ENCODE measurements around the gene FAM111A. TPM values are rescaled to one million over a fixed set of nuclear protein-coding genes. Genes with fewer than 3 reads are reported as not detected.

The FAM111A gene
- total RNA-seq, 1 donor from 2014 or later: 40.8 TPM

- Mint-ChIP-seq H3K9me3 (no peaks in the 10 kb centered on the region), H3K4me1 (peaks cover 28% of the 10 kb centered on the region), H3K27me3 (ENCODE audit: low read depth) (no peaks in the 10 kb centered on the region), H3K4me3 (no peak overlapping the region), H3K27ac (peak overlapping the region; percentile 22), H3K36me3 (peaks cover 16% of the 10 kb centered on the region)
- no peak for TF ChIP-seq CTCF (IDR thresholded peaks at IDR 0.05; ENCODE audit: unreplicated experiment)
- DNase-seq (ENCODE audit: low spot score in 2 of 2, unreplicated experiment in 2 of 2): no peak
Measured at GRCh38 chr11:59183771-59184170, 41.1 kb downstream of the FAM111A start.

GRCh38 chr11:59184691-59185339 is 42.2 kb downstream of the FAM111A start:
- H3K4me1 Mint-ChIP-seq: peaks cover 29% of the 10 kb centered on the region
- no peaks in the 10 kb centered on the region for H3K9me3 Mint-ChIP-seq
- peak overlapping the region; percentile 89 for H3K27ac Mint-ChIP-seq
- peaks cover 17% of the 10 kb centered on the region for H3K36me3 Mint-ChIP-seq
- no peaks in the 10 kb centered on the region for H3K27me3 Mint-ChIP-seq (ENCODE audit: low read depth)
- no peak for TF ChIP-seq CTCF (IDR thresholded peaks at IDR 0.05; ENCODE audit: unreplicated experiment)
- H3K4me3 Mint-ChIP-seq: no peak overlapping the region
- DNase-seq (ENCODE audit: low spot score in 2 of 2, unreplicated experiment in 2 of 2): no peak

- Mint-ChIP-seq H3K27ac (peak overlapping the region; percentile 89), H3K36me3 (peaks cover 21% of the 10 kb centered on the region), H3K4me3 (no peak overlapping the region), H3K4me1 (peaks cover 29% of the 10 kb centered on the region), H3K27me3 (ENCODE audit: low read depth) (no peaks in the 10 kb centered on the region), H3K9me3 (no peaks in the 10 kb centered on the region)
- DNase-seq (ENCODE audit: low spot score in 2 of 2, unreplicated experiment in 2 of 2): no peak
- no peak for TF ChIP-seq CTCF (IDR thresholded peaks at IDR 0.05; ENCODE audit: unreplicated experiment)
Measured at GRCh38 chr11:59185386-59185945, 42.8 kb downstream of the FAM111A start.

- peaks cover 29% of the 10 kb centered on the region for H3K4me1 Mint-ChIP-seq
- peaks cover 28% of the 10 kb centered on the region for H3K36me3 Mint-ChIP-seq
- DNase-seq (ENCODE audit: low spot score in 2 of 2, unreplicated experiment in 2 of 2): peak in 1 of 2 experiments; percentile 72
- peak overlapping the region; percentile 80 for H3K27ac Mint-ChIP-seq
- peak; percentile 81 for TF ChIP-seq CTCF (IDR thresholded peaks at IDR 0.05; ENCODE audit: unreplicated experiment)
- no peak overlapping the region for H3K4me3 Mint-ChIP-seq
- no peaks in the 10 kb centered on the region for H3K9me3 Mint-ChIP-seq
- H3K27me3 Mint-ChIP-seq (ENCODE audit: low read depth): no peaks in the 10 kb centered on the region
Measured at GRCh38 chr11:59186130-59186594, 43.5 kb downstream of the FAM111A start.

- H3K36me3 Mint-ChIP-seq: peaks cover 30% of the 10 kb centered on the region
Measured at GRCh38 chr11:59187035-59187434, 44.4 kb downstream of the FAM111A start.

More at GRCh38 chr11:59187035-59187434, 44.4 kb downstream of the FAM111A start:
- no peak for TF ChIP-seq CTCF (IDR thresholded peaks at IDR 0.05; ENCODE audit: unreplicated experiment)
- Mint-ChIP-seq H3K4me1 (peaks cover 29% of the 10 kb centered on the region), H3K27ac (no peak overlapping the region), H3K4me3 (no peak overlapping the region), H3K27me3 (ENCODE audit: low read depth) (no peaks in the 10 kb centered on the region), H3K9me3 (no peaks in the 10 kb centered on the region)
- no peak for DNase-seq (ENCODE audit: low spot score in 2 of 2, unreplicated experiment in 2 of 2)
